HepG2 (cell line): ENCODE data around the gene NOM1.

Source experiments
- POGZ ChIP-seq: sonication (generic); formaldehyde crosslinking; IDR thresholded peaks from 2 replicates; pipeline ENCODE4 v1.4.0; 2020; ENCODE audit warnings: mild to moderate bottlenecking, missing genetic modification reagents
- POLR2A ChIP-seq, 2 experiments: IDR thresholded peaks; 2 replicates each; pipeline ENCODE4 v1.6.1; 2011; ENCODE audit warnings: low read depth in 2 of 2, low read length in 2 of 2, mild to moderate bottlenecking in 1 of 2, moderate library complexity in 1 of 2; ENCODE audit not compliant: insufficient read depth in 1 of 2
- POLR2AphosphoS5 ChIP-seq: IDR thresholded peaks from 2 replicates; pipeline ENCODE4 v1.6.1; 2012; ENCODE audit warnings: low read depth, low read length
- REL ChIP-seq: sonication (generic); formaldehyde crosslinking; conservative IDR thresholded peaks from 2 replicates; pipeline ENCODE4 v1.8.0; 2022; ENCODE audit warnings: mild to moderate bottlenecking, missing genetic modification reagents, moderate library complexity
- SRF ChIP-seq: IDR thresholded peaks from 2 replicates; pipeline ENCODE4 v1.6.1; 2011; ENCODE audit warnings: mild to moderate bottlenecking, low read depth, low read length, moderate library complexity
- ZC3H13 ChIP-seq: sonication (generic); formaldehyde crosslinking; IDR thresholded peaks from 2 replicates; pipeline ENCODE4 v1.8.1; 2023; ENCODE audit warnings: mild to moderate bottlenecking, missing genetic modification reagents, moderate library complexity
- TF ChIP-seq, protein P1 (sequence below): sonication (generic); formaldehyde crosslinking; IDR thresholded peaks from 2 replicates; pipeline ENCODE4 v1.5.0; 2020; ENCODE audit warnings: mild to moderate bottlenecking, missing genetic modification reagents, borderline replicate concordance
- TF ChIP-seq, protein P2 (sequence below): sonication (generic); formaldehyde crosslinking; IDR thresholded peaks from 2 replicates; pipeline ENCODE4 v1.4.0; 2020; ENCODE audit warnings: missing genetic modification reagents, borderline replicate concordance
- TF ChIP-seq, protein P3 (sequence below): sonication (generic); formaldehyde crosslinking; IDR thresholded peaks from 2 replicates; pipeline ENCODE4 v1.5.0; 2020; ENCODE audit warnings: mild to moderate bottlenecking, missing genetic modification reagents, moderate library complexity
- TF ChIP-seq, protein P4 (sequence below): sonication (generic); formaldehyde crosslinking; IDR thresholded peaks from 2 replicates; pipeline ENCODE4 v1.5.0; 2020; ENCODE audit warnings: missing genetic modification reagents

DNA sequence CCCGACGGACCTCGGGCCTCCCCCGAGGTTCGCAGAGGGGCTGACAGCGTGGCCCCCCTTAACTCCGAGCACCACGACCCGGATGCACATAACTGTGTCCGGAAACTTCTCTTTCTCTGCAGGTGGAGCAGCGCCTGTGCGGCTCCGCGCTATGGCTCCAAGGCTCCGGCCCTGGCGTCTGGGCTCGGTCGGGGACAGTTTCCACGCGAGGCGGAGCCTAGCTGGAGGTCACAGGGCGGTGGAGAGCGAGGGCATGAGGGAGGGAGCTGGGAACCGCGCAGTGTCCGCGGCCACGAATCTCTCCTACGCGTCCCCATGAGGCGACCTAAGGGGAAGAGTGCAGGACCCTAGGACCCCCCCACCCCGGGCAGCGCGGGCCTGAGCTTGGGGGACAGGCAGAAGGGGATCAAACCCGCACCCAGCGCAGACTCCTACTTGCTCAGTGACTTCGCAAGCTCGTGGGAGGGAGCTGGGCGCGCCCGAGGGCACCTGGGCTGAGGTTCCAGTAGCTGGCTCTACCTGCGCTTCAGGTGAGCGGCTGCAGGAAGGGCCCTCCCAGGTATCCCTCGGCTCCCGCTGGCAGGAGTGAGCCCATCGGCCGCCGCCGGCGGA is 69.6 kb downstream of the NOM1 start:
- TF ChIP-seq POLR2AphosphoS5 (no peak), POGZ (no peak), REL (CRISPR knock-in tag) (no peak), ZC3H13 (CRISPR knock-in tag) (no peak), SRF (no peak), POLR2A (IDR thresholded peaks at IDR 0.05; ENCODE audit: insufficient read depth in 1 of 2, low read depth in 2 of 2, low read length in 2 of 2) (no peak)
- TF ChIP-seq, protein P1, sequence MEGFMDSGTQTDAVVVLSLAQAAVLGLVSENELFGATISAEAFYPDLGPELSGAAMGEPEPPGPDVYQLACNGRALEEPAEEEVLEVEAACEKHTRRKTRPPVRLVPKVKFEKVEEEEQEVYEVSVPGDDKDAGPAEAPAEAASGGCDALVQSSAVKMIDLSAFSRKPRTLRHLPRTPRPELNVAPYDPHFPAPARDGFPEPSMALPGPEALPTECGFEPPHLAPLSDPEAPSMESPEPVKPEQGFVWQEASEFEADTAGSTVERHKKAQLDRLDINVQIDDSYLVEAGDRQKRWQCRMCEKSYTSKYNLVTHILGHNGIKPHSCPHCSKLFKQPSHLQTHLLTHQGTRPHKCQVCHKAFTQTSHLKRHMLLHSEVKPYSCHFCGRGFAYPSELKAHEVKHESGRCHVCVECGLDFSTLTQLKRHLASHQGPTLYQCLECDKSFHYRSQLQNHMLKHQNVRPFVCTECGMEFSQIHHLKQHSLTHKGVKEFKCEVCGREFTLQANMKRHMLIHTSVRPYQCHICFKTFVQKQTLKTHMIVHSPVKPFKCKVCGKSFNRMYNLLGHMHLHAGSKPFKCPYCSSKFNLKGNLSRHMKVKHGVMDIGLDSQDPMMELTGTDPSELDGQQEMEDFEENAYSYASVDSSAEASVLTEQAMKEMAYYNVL (CRISPR knock-in tag) = no peak
- TF ChIP-seq, protein P2, sequence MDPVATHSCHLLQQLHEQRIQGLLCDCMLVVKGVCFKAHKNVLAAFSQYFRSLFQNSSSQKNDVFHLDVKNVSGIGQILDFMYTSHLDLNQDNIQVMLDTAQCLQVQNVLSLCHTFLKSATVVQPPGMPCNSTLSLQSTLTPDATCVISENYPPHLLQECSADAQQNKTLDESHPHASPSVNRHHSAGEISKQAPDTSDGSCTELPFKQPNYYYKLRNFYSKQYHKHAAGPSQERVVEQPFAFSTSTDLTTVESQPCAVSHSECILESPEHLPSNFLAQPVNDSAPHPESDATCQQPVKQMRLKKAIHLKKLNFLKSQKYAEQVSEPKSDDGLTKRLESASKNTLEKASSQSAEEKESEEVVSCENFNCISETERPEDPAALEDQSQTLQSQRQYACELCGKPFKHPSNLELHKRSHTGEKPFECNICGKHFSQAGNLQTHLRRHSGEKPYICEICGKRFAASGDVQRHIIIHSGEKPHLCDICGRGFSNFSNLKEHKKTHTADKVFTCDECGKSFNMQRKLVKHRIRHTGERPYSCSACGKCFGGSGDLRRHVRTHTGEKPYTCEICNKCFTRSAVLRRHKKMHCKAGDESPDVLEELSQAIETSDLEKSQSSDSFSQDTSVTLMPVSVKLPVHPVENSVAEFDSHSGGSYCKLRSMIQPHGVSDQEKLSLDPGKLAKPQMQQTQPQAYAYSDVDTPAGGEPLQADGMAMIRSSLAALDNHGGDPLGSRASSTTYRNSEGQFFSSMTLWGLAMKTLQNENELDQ (CRISPR knock-in tag) = no peak
- TF ChIP-seq, protein P3, sequence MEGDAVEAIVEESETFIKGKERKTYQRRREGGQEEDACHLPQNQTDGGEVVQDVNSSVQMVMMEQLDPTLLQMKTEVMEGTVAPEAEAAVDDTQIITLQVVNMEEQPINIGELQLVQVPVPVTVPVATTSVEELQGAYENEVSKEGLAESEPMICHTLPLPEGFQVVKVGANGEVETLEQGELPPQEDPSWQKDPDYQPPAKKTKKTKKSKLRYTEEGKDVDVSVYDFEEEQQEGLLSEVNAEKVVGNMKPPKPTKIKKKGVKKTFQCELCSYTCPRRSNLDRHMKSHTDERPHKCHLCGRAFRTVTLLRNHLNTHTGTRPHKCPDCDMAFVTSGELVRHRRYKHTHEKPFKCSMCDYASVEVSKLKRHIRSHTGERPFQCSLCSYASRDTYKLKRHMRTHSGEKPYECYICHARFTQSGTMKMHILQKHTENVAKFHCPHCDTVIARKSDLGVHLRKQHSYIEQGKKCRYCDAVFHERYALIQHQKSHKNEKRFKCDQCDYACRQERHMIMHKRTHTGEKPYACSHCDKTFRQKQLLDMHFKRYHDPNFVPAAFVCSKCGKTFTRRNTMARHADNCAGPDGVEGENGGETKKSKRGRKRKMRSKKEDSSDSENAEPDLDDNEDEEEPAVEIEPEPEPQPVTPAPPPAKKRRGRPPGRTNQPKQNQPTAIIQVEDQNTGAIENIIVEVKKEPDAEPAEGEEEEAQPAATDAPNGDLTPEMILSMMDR = no peak
- TF ChIP-seq, protein P4, sequence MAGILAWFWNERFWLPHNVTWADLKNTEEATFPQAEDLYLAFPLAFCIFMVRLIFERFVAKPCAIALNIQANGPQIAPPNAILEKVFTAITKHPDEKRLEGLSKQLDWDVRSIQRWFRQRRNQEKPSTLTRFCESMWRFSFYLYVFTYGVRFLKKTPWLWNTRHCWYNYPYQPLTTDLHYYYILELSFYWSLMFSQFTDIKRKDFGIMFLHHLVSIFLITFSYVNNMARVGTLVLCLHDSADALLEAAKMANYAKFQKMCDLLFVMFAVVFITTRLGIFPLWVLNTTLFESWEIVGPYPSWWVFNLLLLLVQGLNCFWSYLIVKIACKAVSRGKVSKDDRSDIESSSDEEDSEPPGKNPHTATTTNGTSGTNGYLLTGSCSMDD = no peak
